Tibial nerve (tissue), 4 donors: Measurements from ENCODE around the gene FAM149B1. TPM values are rescaled to one million over a fixed set of nuclear protein-coding genes. Genes with fewer than 3 reads are reported as not detected.

ENCODE experiments used
- DNase-seq, 2 donors: peaks; one replicate each; pipeline ENCODE4 v3.0.0-alpha.2; 2019; ENCODE audit warnings: low spot score in 2 of 2
- H3K27ac ChIP-seq, 4 donors: fragments of 200-600 bp; sonication (generic) in 3 of 4; one replicate each; pipeline ENCODE4 v1.5.1; 2017 to 2019; ENCODE audit warnings: mild to moderate bottlenecking in 1 of 4
- H3K27me3 ChIP-seq, 2 donors: fragments of 200-600 bp; sonication (generic) in 1 of 2; one replicate each; pipeline versions ENCODE4 v1.5.1 to v1.6.0; 2017 to 2019
- H3K36me3 ChIP-seq, 3 donors: fragments of 200-600 bp; sonication (generic); one replicate each; pipeline ENCODE4 v1.5.1; 2018 to 2019
- H3K4me1 ChIP-seq, 4 donors: fragments of 200-600 bp; sonication (generic) in 3 of 4; one replicate each; pipeline ENCODE4 v1.5.1; 2017 to 2019
- H3K4me3 ChIP-seq, 4 donors: fragments of 200-600 bp; sonication (generic) in 3 of 4; one replicate each; pipeline ENCODE4 v1.5.1; 2017 to 2019; ENCODE audit warnings: mild to moderate bottlenecking in 1 of 4, moderate library complexity in 1 of 4
- H3K9me3 ChIP-seq, 4 donors: fragments of 200-600 bp; sonication (generic) in 3 of 4; one replicate each; pipeline ENCODE4 v1.5.1; 2017 to 2019
- CTCF ChIP-seq, 5 experiments: fragments of 200-600 bp in 3 of 5; fragments of 450-650 bp in 2 of 5; sonication (generic) in 3 of 5; IDR thresholded peaks; one replicate each; pipeline ENCODE4 v1.5.1; 2016 to 2019; ENCODE audit warnings: antibody characterized with exemption in 5 of 5, mild to moderate bottlenecking in 3 of 5, moderate library complexity in 2 of 5
- EP300 ChIP-seq, 2 donors: sonication (generic); formaldehyde crosslinking; IDR thresholded peaks; one replicate each; pipeline ENCODE4 v1.6.1; 2017; ENCODE audit warnings: antibody characterized with exemption in 2 of 2, mild to moderate bottlenecking in 1 of 2
- POLR2A ChIP-seq, 2 donors: fragments of 450-650 bp; IDR thresholded peaks; one replicate each; pipeline ENCODE4 v1.6.1; 2017; ENCODE audit warnings: antibody characterized with exemption in 2 of 2, mild to moderate bottlenecking in 2 of 2, moderate library complexity in 2 of 2
- WGBS, 2 donors: methylation state at CpG; one replicate each; pipeline ENCODE4 v1.1.5; 2018; 5-methylcytosine and 5-hydroxymethylcytosine counted together
- total RNA-seq, 4 donors: library from RNA; depleted of rRNA; stranded (reverse); fragments of >200 nt; gene quantifications; one replicate each; pipeline ENCODE4 v1.1.0, GENCODE V29; 2016

Gene FAM149B1
- total RNA-seq, result 10 to 100 TPM; 11.0 to 27.1 (median 25.0) TPM

GRCh38 chr10:73167783-73168464 is at the start of gene FAM149B1, which contains the start of gene ECD:
FAM149B1 (plus strand) TSS chr10:73168119; CDS start chr10:73168340, 221 bp downstream.
ECD (minus strand) TSS chr10:73168008; CDS start chr10:73163937, 4,071 bp downstream.
- TF ChIP-seq CTCF (IDR thresholded peaks at IDR 0.05), result peak in 2 of 5 experiments; percentile 56 to 65
- peak; percentile 93 to 99 for TF ChIP-seq EP300 (IDR thresholded peaks at IDR 0.05)
- TF ChIP-seq POLR2A (IDR thresholded peaks at IDR 0.05), result peak; percentile 91 to 96
- WGBS, 2 donors, result 0 to 1% methylated on average over 48 to 49 of the region's 49 CpGs
- Histone ChIP-seq H3K36me3 (peaks cover 0 to 18% (median under 1%) of the 10 kb centered on the region in 3 donors), H3K27me3 (no peaks in the 10 kb centered on the region), H3K4me1 (peaks cover 0 to 51% (median 9%) of the 10 kb centered on the region in 4 donors), H3K9me3 (no peaks in the 10 kb centered on the region), H3K4me3 (peak within 1 kb of the TSS; percentile 63 to 92 (median 82)), H3K27ac (peak within 1 kb of the TSS; percentile 89 to 98 (median 94))
- DNase-seq, result peak; percentile 87 to 91

GRCh38 chr10:73119457-73119856 is 48.5 kb upstream of the FAM149B1 start:
- H3K27ac ChIP-seq, result no peak overlapping the region
- H3K9me3 ChIP-seq, result no peaks in the 10 kb centered on the region
- H3K36me3 ChIP-seq, result peaks cover 0 to 63% (median 0%) of the 10 kb centered on the region in 3 donors
- TF ChIP-seq POLR2A (IDR thresholded peaks at IDR 0.05) (no peak), CTCF (IDR thresholded peaks at IDR 0.05) (no peak), EP300 (IDR thresholded peaks at IDR 0.05) (no peak)
- 93 to 95% methylated on average over 1 of the region's 1 CpG for WGBS, 2 donors
- no peaks in the 10 kb centered on the region for H3K27me3 ChIP-seq
- no peak overlapping the region for H3K4me3 ChIP-seq
- peaks cover 0 to 10% (median 0%) of the 10 kb centered on the region in 4 donors for H3K4me1 ChIP-seq
- DNase-seq, result no peak

GRCh38 chr10:73119952-73120351 is 48.0 kb upstream of the FAM149B1 start:
- Histone ChIP-seq H3K4me3 (no peak overlapping the region), H3K36me3 (peaks cover 0 to 61% (median 0%) of the 10 kb centered on the region in 3 donors), H3K4me1 (peaks cover 0 to 10% (median 0%) of the 10 kb centered on the region in 4 donors), H3K27me3 (no peaks in the 10 kb centered on the region), H3K9me3 (no peaks in the 10 kb centered on the region), H3K27ac (no peak overlapping the region)
- TF ChIP-seq CTCF (IDR thresholded peaks at IDR 0.05) (no peak), POLR2A (IDR thresholded peaks at IDR 0.05) (no peak), EP300 (IDR thresholded peaks at IDR 0.05) (no peak)
- DNase-seq, result no peak
- WGBS, 2 donors, result 93 to 96% methylated on average over 4 of the region's 4 CpGs

GRCh38 chr10:73126343-73126742 is 41.6 kb upstream of the FAM149B1 start:
- peaks cover 0 to 84% (median 0%) of the 10 kb centered on the region in 3 donors for H3K36me3 ChIP-seq
- H3K27me3 ChIP-seq, result no peaks in the 10 kb centered on the region
- WGBS, 2 donors, result 93 to 98% methylated on average over 2 of the region's 2 CpGs
- TF ChIP-seq EP300 (IDR thresholded peaks at IDR 0.05), result no peak
- no peak for TF ChIP-seq CTCF (IDR thresholded peaks at IDR 0.05)
- TF ChIP-seq POLR2A (IDR thresholded peaks at IDR 0.05), result no peak
- H3K27ac ChIP-seq, result no peak overlapping the region
- H3K4me1 ChIP-seq, result no peaks in the 10 kb centered on the region
- H3K9me3 ChIP-seq, result no peaks in the 10 kb centered on the region
- H3K4me3 ChIP-seq, result no peak overlapping the region
- DNase-seq, result no peak

- H3K9me3 ChIP-seq, result no peaks in the 10 kb centered on the region
- H3K36me3 ChIP-seq, result peaks cover 0 to 99% (median 0%) of the 10 kb centered on the region in 3 donors
- WGBS, 2 donors, result 34 to 41% methylated on average over 2 of the region's 2 CpGs
- no peak for TF ChIP-seq POLR2A (IDR thresholded peaks at IDR 0.05)
- TF ChIP-seq CTCF (IDR thresholded peaks at IDR 0.05), result no peak
- TF ChIP-seq EP300 (IDR thresholded peaks at IDR 0.05), result no peak
- no peak overlapping the region for H3K4me3 ChIP-seq
- no peak overlapping the region for H3K27ac ChIP-seq
- H3K4me1 ChIP-seq, result no peaks in the 10 kb centered on the region
- no peaks in the 10 kb centered on the region for H3K27me3 ChIP-seq
- DNase-seq, result no peak
Measured at GRCh38 chr10:73131301-73131700, 36.6 kb upstream of the FAM149B1 start.
